ENCODE measurements around the gene ATF3. TPM values are rescaled to one million over a fixed set of nuclear protein-coding genes. Genes with fewer than 3 reads are reported as not detected.

The ATF3 gene
- total RNA-seq, 1 experiment from 2014 or later: 21.8 TPM

DNA sequence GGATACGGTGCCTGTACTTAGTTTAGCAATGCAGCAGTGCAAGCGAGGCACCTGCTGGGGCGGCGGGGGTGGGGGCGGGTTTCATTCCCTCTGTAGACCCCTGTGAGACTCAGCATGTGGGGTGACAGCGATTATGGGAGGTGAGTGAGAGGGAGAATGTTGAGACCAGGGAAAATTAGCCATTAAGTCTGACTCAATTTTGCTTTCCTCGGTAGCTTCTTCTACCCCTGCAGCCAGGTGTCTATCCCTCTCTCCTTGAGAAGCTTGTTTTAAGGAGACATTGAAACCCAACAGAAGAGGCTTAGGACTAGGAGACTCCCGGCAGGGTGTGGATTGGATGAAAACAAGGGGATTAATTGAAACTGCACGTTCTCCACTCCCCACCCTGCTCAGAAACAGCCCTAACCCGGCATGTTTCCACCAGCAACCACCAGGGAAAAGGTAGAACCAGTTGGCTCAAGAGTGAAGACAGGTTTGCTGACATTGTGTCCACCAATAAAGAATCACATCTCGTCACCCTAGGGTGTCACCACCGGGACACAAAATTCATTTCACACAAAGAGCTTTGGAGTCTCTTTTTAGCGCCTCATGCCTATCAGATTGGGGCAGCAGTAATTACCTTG, 20.6 kb upstream of the ATF3 start:
- H3K9me3 ChIP-seq: no peaks in the 10 kb centered on the region
- H3K27me3 ChIP-seq (replicated peaks; ENCODE audit: control insufficient read depth, insufficient read depth, low read length): peaks cover 2% of the 10 kb centered on the region; the same call in 1 of the 2 replicates
- no peaks in the 10 kb centered on the region for H3K36me3 Mint-ChIP-seq (ENCODE audit: insufficient read depth, unreplicated experiment)
- no peaks in the 10 kb centered on the region for H3K9me3 Mint-ChIP-seq (ENCODE audit: unreplicated experiment)
- H3K4me3 Mint-ChIP-seq (ENCODE audit: unreplicated experiment): no peak overlapping the region
- intact Hi-C loops (cut with micrococcal nuclease; ENCODE audit: unreplicated experiment): no loop called here
- ChIA-PET CTCF (interaction anchor here (0.6 kb wide), 1 partner anchor 180 kb away, joined by 5 read pairs; no protein-coding TSS in a partner anchor), POLR2A (no interaction called here)
- no peak overlapping the region for H3K4me3 ChIP-seq (ENCODE audit: low read depth, low read length)
- no TSS peak for BruUV-seq (replicated peaks)
- no peak overlapping the region for H3K27ac Mint-ChIP-seq (ENCODE audit: unreplicated experiment)
- H3K4me1 ChIP-seq: no peaks in the 10 kb centered on the region
- no peak for DNase-seq
- H3K4me1 Mint-ChIP-seq (ENCODE audit: low read depth, unreplicated experiment): no peaks in the 10 kb centered on the region
- H3K27me3 Mint-ChIP-seq (ENCODE audit: insufficient read depth, unreplicated experiment): peaks cover 10% of the 10 kb centered on the region
- TF ChIP-seq, protein P1, sequence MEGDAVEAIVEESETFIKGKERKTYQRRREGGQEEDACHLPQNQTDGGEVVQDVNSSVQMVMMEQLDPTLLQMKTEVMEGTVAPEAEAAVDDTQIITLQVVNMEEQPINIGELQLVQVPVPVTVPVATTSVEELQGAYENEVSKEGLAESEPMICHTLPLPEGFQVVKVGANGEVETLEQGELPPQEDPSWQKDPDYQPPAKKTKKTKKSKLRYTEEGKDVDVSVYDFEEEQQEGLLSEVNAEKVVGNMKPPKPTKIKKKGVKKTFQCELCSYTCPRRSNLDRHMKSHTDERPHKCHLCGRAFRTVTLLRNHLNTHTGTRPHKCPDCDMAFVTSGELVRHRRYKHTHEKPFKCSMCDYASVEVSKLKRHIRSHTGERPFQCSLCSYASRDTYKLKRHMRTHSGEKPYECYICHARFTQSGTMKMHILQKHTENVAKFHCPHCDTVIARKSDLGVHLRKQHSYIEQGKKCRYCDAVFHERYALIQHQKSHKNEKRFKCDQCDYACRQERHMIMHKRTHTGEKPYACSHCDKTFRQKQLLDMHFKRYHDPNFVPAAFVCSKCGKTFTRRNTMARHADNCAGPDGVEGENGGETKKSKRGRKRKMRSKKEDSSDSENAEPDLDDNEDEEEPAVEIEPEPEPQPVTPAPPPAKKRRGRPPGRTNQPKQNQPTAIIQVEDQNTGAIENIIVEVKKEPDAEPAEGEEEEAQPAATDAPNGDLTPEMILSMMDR (IDR thresholded peaks at IDR 0.05; ENCODE audit: insufficient read depth in 1 of 2, low read depth in 1 of 2, low read length in 1 of 2, severe bottlenecking in 1 of 2, unreplicated experiment in 1 of 2): no peak
- H3K36me3 ChIP-seq (ENCODE audit: control insufficient read depth, insufficient read depth, low read length): no peaks in the 10 kb centered on the region

DNA sequence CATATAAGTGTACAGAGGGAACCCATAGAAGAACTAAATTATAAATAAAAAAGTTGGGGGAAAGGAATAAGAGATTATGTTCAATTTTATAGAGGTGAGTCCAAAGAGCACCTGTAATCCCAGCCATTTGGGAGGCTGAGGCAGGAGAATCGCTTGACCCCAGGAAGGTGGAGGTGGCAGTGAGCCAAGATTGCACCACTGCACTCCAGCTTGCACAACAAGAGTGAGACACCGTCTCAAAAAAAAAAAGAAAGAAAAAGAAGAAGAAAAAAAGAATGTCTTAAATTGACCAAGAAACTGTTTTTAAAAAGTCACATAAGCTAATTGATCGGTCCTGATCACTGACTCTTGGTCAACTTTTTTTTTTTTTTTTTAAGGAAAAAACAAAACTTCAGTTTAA, 19.1 kb upstream of the ATF3 start:
- H3K36me3 Mint-ChIP-seq (ENCODE audit: insufficient read depth, unreplicated experiment): no peaks in the 10 kb centered on the region
- peaks cover 8% of the 10 kb centered on the region for H3K4me1 Mint-ChIP-seq (ENCODE audit: low read depth, unreplicated experiment)
- no peaks in the 10 kb centered on the region for H3K36me3 ChIP-seq (ENCODE audit: control insufficient read depth, insufficient read depth, low read length)
- H3K27me3 Mint-ChIP-seq (ENCODE audit: insufficient read depth, unreplicated experiment): peaks cover 10% of the 10 kb centered on the region
- H3K9me3 Mint-ChIP-seq (ENCODE audit: unreplicated experiment): no peaks in the 10 kb centered on the region
- H3K4me3 Mint-ChIP-seq (ENCODE audit: unreplicated experiment): no peak overlapping the region
- peaks cover 3% of the 10 kb centered on the region; the same call in 1 of the 2 replicates for H3K4me1 ChIP-seq
- intact Hi-C loops (cut with micrococcal nuclease; ENCODE audit: unreplicated experiment): no loop called here
- peaks cover 2% of the 10 kb centered on the region; the same call in 1 of the 2 replicates for H3K27me3 ChIP-seq (replicated peaks; ENCODE audit: control insufficient read depth, insufficient read depth, low read length)
- BruUV-seq (replicated peaks): no TSS peak
- CTCF ChIA-PET: interaction anchor here (0.7 to 1.1 kb wide), 3 partner anchors 19 to 113 kb away, joined by 4 to 5 read pairs (median 4); partner anchors contain the start of gene ATF3
- no peaks in the 10 kb centered on the region for H3K9me3 ChIP-seq
- no peak overlapping the region for H3K27ac Mint-ChIP-seq (ENCODE audit: unreplicated experiment)
- POLR2A ChIA-PET: interaction anchor here (0.6 to 0.7 kb wide), 4 partner anchors 11 to 125 kb away, joined by 4 to 9 read pairs (median 7); partner anchors contain the start of gene ATF3
- H3K4me3 ChIP-seq (ENCODE audit: low read depth, low read length): no peak overlapping the region
- TF ChIP-seq, protein P1 (IDR thresholded peaks at IDR 0.05; ENCODE audit: insufficient read depth in 1 of 2, low read depth in 1 of 2, low read length in 1 of 2, severe bottlenecking in 1 of 2, unreplicated experiment in 1 of 2): no peak
- no peak for DNase-seq

DNA sequence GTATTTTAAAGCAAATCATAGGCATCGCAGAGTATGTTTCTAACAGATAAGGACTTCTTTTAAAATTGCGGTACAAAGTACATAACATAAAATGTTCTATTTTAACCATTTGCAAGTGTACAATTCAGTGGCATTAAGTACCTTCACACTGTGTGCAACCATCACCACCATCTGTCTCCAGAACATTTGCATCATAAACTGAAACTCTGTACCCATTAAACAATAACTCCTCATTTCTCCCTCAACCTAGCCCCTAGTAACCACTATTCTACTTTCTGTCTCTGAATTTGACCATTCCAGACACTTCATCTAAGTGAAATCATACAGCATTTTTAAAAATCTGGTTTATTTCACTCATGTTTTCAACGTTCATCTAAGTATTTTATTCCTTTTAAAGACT, 16.6 kb upstream of the ATF3 start:
- Histone ChIP-seq H3K4me3 (ENCODE audit: low read depth, low read length) (no peak overlapping the region), H3K9me3 (no peaks in the 10 kb centered on the region), H3K27me3 (replicated peaks; ENCODE audit: control insufficient read depth, insufficient read depth, low read length) (peaks cover 2% of the 10 kb centered on the region; the same call in 1 of the 2 replicates), H3K4me1 (peaks cover 26% of the 10 kb centered on the region), H3K36me3 (ENCODE audit: control insufficient read depth, insufficient read depth, low read length) (no peaks in the 10 kb centered on the region)
- Mint-ChIP-seq H3K27ac (ENCODE audit: unreplicated experiment) (no peak overlapping the region), H3K36me3 (ENCODE audit: insufficient read depth, unreplicated experiment) (no peaks in the 10 kb centered on the region), H3K9me3 (ENCODE audit: unreplicated experiment) (no peaks in the 10 kb centered on the region), H3K27me3 (ENCODE audit: insufficient read depth, unreplicated experiment) (peaks cover 10% of the 10 kb centered on the region), H3K4me1 (ENCODE audit: low read depth, unreplicated experiment) (peaks cover 22% of the 10 kb centered on the region), H3K4me3 (ENCODE audit: unreplicated experiment) (no peak overlapping the region)
- POLR2A ChIA-PET: no interaction called here
- intact Hi-C loops (cut with micrococcal nuclease; ENCODE audit: unreplicated experiment): loop anchor here (1.0 kb wide), 1 partner anchor 190 kb away; no protein-coding TSS in a partner anchor
- DNase-seq: no peak
- TF ChIP-seq, protein P1 (IDR thresholded peaks at IDR 0.05; ENCODE audit: insufficient read depth in 1 of 2, low read depth in 1 of 2, low read length in 1 of 2, severe bottlenecking in 1 of 2, unreplicated experiment in 1 of 2): peak in 1 of 2 experiments; percentile 16
- CTCF ChIA-PET: no interaction called here
- BruUV-seq (replicated peaks): no TSS peak

Measured in Caco-2 (cell line).